H1 (cell line): ENCODE data around the gene FGF1. TPM values are rescaled to one million over a fixed set of nuclear protein-coding genes. Genes with fewer than 3 reads are reported as not detected.

ENCODE experiments used
- CTCF ChIA-PET: fragments of 300-600 bp; sonication (Branson Sonifier 250); formaldehyde crosslinking; loops from one replicate; lab custom pipeline; 2021; ENCODE audit not compliant: partially characterized antibody; lab: Charles Lee
- POLR2A ChIA-PET: fragments of 300-600 bp; sonication (Branson Sonifier 250); formaldehyde crosslinking; loops from one replicate; lab custom pipeline; 2021; ENCODE audit warnings: inconsistent platforms; ENCODE audit not compliant: partially characterized antibody; lab: Charles Lee
- DNase-seq, 2 experiments: peaks; one replicate each; pipeline versions ENCODE4 v3.0.0 to v3.0.0-alpha.2; 2010 to 2022; ENCODE audit warnings: low spot score in 2 of 2, low read depth in 1 of 2, mixed read lengths in 1 of 2
- FAIRE-seq: peaks from 2 replicates; lab custom pipeline; 2011; peaks lifted over from hg19 to GRCh38; lab: Jason Lieb, UNC
- H2AFZ ChIP-seq: 2 replicates; pipeline ENCODE4 v1.8.1; 2012; ENCODE audit warnings: low read length, inconsistent platforms
- H2AK5ac ChIP-seq: 2 replicates; pipeline ENCODE4 v1.6.1; 2013; ENCODE audit warnings: low read depth, low read length
- H2BK120ac ChIP-seq: replicated peaks from 2 replicates; pipeline ENCODE3; 2013; ENCODE audit warnings: low read depth, low read length, inconsistent platforms
- H2BK12ac ChIP-seq: 2 replicates; pipeline ENCODE4 v1.6.1; 2013; ENCODE audit warnings: low read depth, low read length
- H2BK15ac ChIP-seq: 2 replicates; pipeline ENCODE4 v1.6.1; 2013; ENCODE audit warnings: low read length
- H2BK20ac ChIP-seq: 2 replicates; pipeline ENCODE4 v1.6.1; 2013; ENCODE audit warnings: low read length
- H2BK5ac ChIP-seq: 2 replicates; pipeline ENCODE4 v1.6.1; 2013; ENCODE audit warnings: low read depth, low read length
- H3K14ac ChIP-seq: 2 replicates; pipeline ENCODE4 v1.6.1; 2013; ENCODE audit warnings: inconsistent platforms; ENCODE audit not compliant: insufficient read length
- H3K18ac ChIP-seq: 2 replicates; pipeline ENCODE4 v1.6.1; 2013; ENCODE audit warnings: low read length; ENCODE audit errors: extremely low read depth
- H3K23ac ChIP-seq: 2 replicates; pipeline ENCODE4 v1.6.1; 2013; ENCODE audit warnings: inconsistent platforms; ENCODE audit not compliant: insufficient read length
- H3K23me2 ChIP-seq: 2 replicates; pipeline ENCODE4 v1.6.1; 2013; ENCODE audit warnings: low read depth, low read length
- H3K27ac ChIP-seq: 2 replicates; pipeline ENCODE4 v1.6.1; 2011; ENCODE audit warnings: low read depth, low read length, inconsistent platforms
- H3K27me3 ChIP-seq, 4 experiments: replicated peaks in 1 of 4; 1 replicate in 1 of 4; 2 replicates in 3 of 4; pipeline versions ENCODE4 v1.6.1 to v1.8.1; 2011 to 2013; ENCODE audit warnings: low read length in 3 of 4, mild to moderate bottlenecking in 3 of 4, inconsistent platforms in 2 of 4, mixed read lengths in 2 of 4, moderate library complexity in 1 of 4; ENCODE audit not compliant: control insufficient read depth in 3 of 4, insufficient read depth in 3 of 4; ENCODE audit errors: extremely low read depth in 1 of 4
- H3K36me3 ChIP-seq, 4 experiments: 2 replicates each; pipeline versions ENCODE4 v1.6.1 to v1.8.1; 2011 to 2013; ENCODE audit warnings: mild to moderate bottlenecking in 4 of 4, low read length in 3 of 4, moderate library complexity in 2 of 4, control low read depth in 1 of 4, inconsistent platforms in 1 of 4; ENCODE audit not compliant: insufficient read depth in 4 of 4, control insufficient read depth in 2 of 4
- H3K4ac ChIP-seq: replicated peaks from 2 replicates; pipeline ENCODE3; 2013; ENCODE audit warnings: low read length, low read depth, mixed read lengths, inconsistent platforms; ENCODE audit not compliant: insufficient read length
- H3K4me1 ChIP-seq, 4 experiments: replicated peaks in 1 of 4; 1 replicate in 1 of 4; 2 replicates in 3 of 4; pipeline versions ENCODE4 v1.6.1 to v1.8.1; 2011 to 2013; ENCODE audit warnings: low read length in 3 of 4, inconsistent platforms in 2 of 4, mixed read lengths in 1 of 4; ENCODE audit not compliant: insufficient read depth in 4 of 4, control insufficient read depth in 3 of 4
- H3K4me2 ChIP-seq, 2 experiments: 2 replicates each; pipeline versions ENCODE4 v1.6.1 to v1.8.1; 2011 to 2013; ENCODE audit warnings: low read depth in 2 of 2, low read length in 2 of 2, control low read depth in 1 of 2, inconsistent platforms in 1 of 2, mild to moderate bottlenecking in 1 of 2; ENCODE audit not compliant: insufficient read depth in 1 of 2
- H3K4me3 ChIP-seq, 4 experiments: fragments of 200-600, 300-600 bp in 1 of 4; sonication (generic), shearing (Covaris generic), sonication (Bioruptor Twin) in 1 of 4; 2 replicates each; pipeline versions ENCODE4 v1.5.1 to v1.8.1; 2011 to 2016; ENCODE audit warnings: low read length in 4 of 4, low read depth in 3 of 4, control low read depth in 2 of 4, inconsistent platforms in 2 of 4, mild to moderate bottlenecking in 2 of 4, mixed read lengths in 1 of 4, moderate library complexity in 1 of 4; ENCODE audit not compliant: insufficient read depth in 2 of 4; ENCODE audit errors: extremely low read depth in 1 of 4
- H3K56ac ChIP-seq: replicated peaks from 2 replicates; pipeline ENCODE3; 2013; ENCODE audit warnings: low read depth, mild to moderate bottlenecking, mixed read lengths, low read length, inconsistent platforms; ENCODE audit not compliant: insufficient read length
- H3K79me1 ChIP-seq: 2 replicates; pipeline ENCODE4 v1.6.1; 2013; ENCODE audit warnings: low read depth, low read length, control low read depth
- H3K79me2 ChIP-seq, 2 experiments: 2 replicates each; pipeline versions ENCODE4 v1.6.1 to v1.8.1; 2012 to 2013; ENCODE audit warnings: low read length in 2 of 2, mild to moderate bottlenecking in 2 of 2, inconsistent platforms in 1 of 2; ENCODE audit not compliant: insufficient read depth in 2 of 2, control insufficient read depth in 1 of 2
- H3K9ac ChIP-seq, 4 experiments: replicated peaks in 1 of 4; 1 replicate in 1 of 4; 2 replicates in 3 of 4; pipeline versions ENCODE4 v1.6.1 to v1.8.1; 2011 to 2013; ENCODE audit warnings: low read depth in 3 of 4, low read length in 3 of 4, control low read depth in 2 of 4, mild to moderate bottlenecking in 2 of 4, moderate library complexity in 2 of 4, inconsistent platforms in 1 of 4; ENCODE audit errors: extremely low read depth in 1 of 4
- H3K9me3 ChIP-seq, 2 experiments: 2 replicates each; pipeline versions ENCODE4 v1.6.1 to v1.8.1; 2012 to 2013; ENCODE audit warnings: mild to moderate bottlenecking in 2 of 2, moderate library complexity in 2 of 2, control low read depth in 1 of 2, inconsistent platforms in 1 of 2, low read depth in 1 of 2, low read length in 1 of 2, mixed read lengths in 1 of 2; ENCODE audit not compliant: insufficient read depth in 2 of 2
- H4K20me1 ChIP-seq, 2 experiments: replicated peaks in 1 of 2; 2 replicates each; pipeline versions ENCODE3 to v1.8.1; 2011 to 2013; ENCODE audit warnings: inconsistent platforms in 2 of 2, low read length in 2 of 2, mild to moderate bottlenecking in 1 of 2; ENCODE audit not compliant: insufficient read depth in 2 of 2, control insufficient read depth in 1 of 2
- H4K5ac ChIP-seq: 2 replicates; pipeline ENCODE4 v1.6.1; 2013; ENCODE audit warnings: low read length, low read depth, mixed read lengths, inconsistent platforms; ENCODE audit not compliant: insufficient read length
- H4K8ac ChIP-seq: 2 replicates; pipeline ENCODE4 v1.8.0; 2013; ENCODE audit warnings: mild to moderate bottlenecking, moderate library complexity, low read length, inconsistent platforms; ENCODE audit not compliant: insufficient read depth; ENCODE audit errors: extremely low read depth
- H4K91ac ChIP-seq: replicated peaks from 2 replicates; pipeline ENCODE3; 2013; ENCODE audit warnings: low read length, mixed read lengths, inconsistent platforms; ENCODE audit not compliant: insufficient read length
- JUND ChIP-seq: IDR thresholded peaks from 2 replicates; pipeline ENCODE4 v1.6.1; 2011; ENCODE audit warnings: mild to moderate bottlenecking, improper control_type of control experiment, low read length
- RAD21 ChIP-seq, 2 experiments: IDR thresholded peaks in 1 of 2; conservative IDR thresholded peaks in 1 of 2; 2 replicates each; pipeline ENCODE4 v1.6.1; 2011; ENCODE audit warnings: low read depth in 2 of 2, low read length in 2 of 2, improper control_type of control experiment in 1 of 2, inconsistent platforms in 1 of 2, mild to moderate bottlenecking in 1 of 2, moderate library complexity in 1 of 2
- whole genome bisulfite sequencing, 2 experiments: shearing (Covaris generic) in 1 of 2; methylation state at CpG; one replicate each; pipeline versions ENCODE4 v1.1.6 to v1.1.7; 2013 to 2015; ENCODE audit warnings: low lambda C conversion rate in 2 of 2, mixed read lengths in 2 of 2, inconsistent platforms in 1 of 2, low coverage in 1 of 2, missing lambda C conversion rate in 1 of 2; ENCODE audit not compliant: insufficient replicate concordance in 2 of 2, insufficient coverage in 1 of 2, insufficient read length in 1 of 2; ENCODE audit errors: extremely low coverage in 1 of 2, missing lambda C conversion rate in 1 of 2; 5-methylcytosine and 5-hydroxymethylcytosine counted together
- polyA plus RNA-seq, 7 experiments: library from polyadenylated mRNA; depleted of rRNA in 3 of 7; stranded (reverse) in 5 of 7; unstranded in 2 of 7; fragments of >200 nt in 5 of 7; fragments of 200-250 nt in 2 of 7; gene quantifications; 1 replicate in 5 of 7; 2 replicates in 1 of 7; 4 replicates in 1 of 7; pipeline versions ENCODE4 v1.2.1 to v1.2.3, GENCODE V29; 2011 to 2013; ENCODE audit warnings: missing spikeins in 2 of 7, mixed read lengths in 2 of 7
- total RNA-seq: library from RNA; stranded (reverse); fragmentation: NEBNext Ultra II Directional; extraction: Animal tissue kit (Norgen Biotek cat#: 25700); gene quantifications from 2 replicates; pipeline ENCODE4 v1.2.1, GENCODE V29; 2021

Gene FGF1
- total and polyA plus RNA-seq, 2 of the 8 experiments (the other 6 are each of a cell fraction or from before 2014, with no cell fraction given), result 0.30 to 0.50 TPM

DNA sequence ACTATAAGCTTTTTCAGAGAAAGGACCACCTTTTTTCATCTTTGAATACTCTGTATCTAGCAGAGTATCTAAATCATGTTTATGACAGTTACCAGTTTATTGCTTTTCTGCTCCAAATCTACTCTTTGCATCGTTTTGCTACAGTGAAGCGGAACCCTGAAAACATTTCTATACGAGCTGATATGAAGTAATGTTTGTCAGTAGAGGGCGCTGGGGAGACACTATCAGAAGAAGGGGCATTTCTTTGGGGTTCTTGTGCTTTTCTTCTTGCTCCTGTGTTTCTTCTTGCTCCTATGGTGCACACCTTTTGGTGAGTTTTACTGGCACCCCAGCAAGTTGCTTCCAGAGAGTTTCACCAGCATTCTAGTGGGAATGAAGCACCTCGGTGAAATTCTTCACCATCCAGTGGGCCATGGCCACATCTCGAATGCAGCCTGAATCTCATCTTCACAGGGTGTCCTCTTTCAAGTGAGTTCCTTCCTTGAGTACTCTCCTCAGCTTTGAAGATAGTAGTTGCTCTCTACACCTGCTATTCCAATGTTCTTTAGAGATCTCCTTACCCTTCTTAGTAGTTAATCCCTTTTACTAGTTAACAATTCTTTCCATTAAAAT lies 98.4 kb downstream of the FGF1 start:
- Histone ChIP-seq H3K79me1 (no peaks in the 10 kb centered on the region), H3K36me3 (no peaks in the 10 kb centered on the region), H3K14ac (no peak overlapping the region), H3K9me3 (no peaks in the 10 kb centered on the region), H3K9ac (no peak overlapping the region), H2BK5ac (no peak overlapping the region), H3K23ac (no peak overlapping the region), H2BK120ac (no peak overlapping the region), H3K4me3 (no peak overlapping the region), H4K5ac (no peak overlapping the region), H3K23me2 (no peaks in the 10 kb centered on the region), H3K4ac (peak overlapping the region; percentile 49), H2AFZ (no peak overlapping the region), H2AK5ac (no peak overlapping the region), H3K4me1 (no peaks in the 10 kb centered on the region), H4K8ac (no peak overlapping the region), H3K27ac (no peak overlapping the region), H4K91ac (no peak overlapping the region), H2BK20ac (no peak overlapping the region), H3K18ac (no peak overlapping the region), H2BK12ac (no peak overlapping the region), H3K4me2 (no peak overlapping the region), H3K27me3 (no peaks in the 10 kb centered on the region), H3K56ac (no peak overlapping the region), H2BK15ac (no peak overlapping the region), H3K79me2 (no peaks in the 10 kb centered on the region), H4K20me1 (no peaks in the 10 kb centered on the region)
- POLR2A ChIA-PET, result interaction anchor here (1.4 kb wide), 1 partner anchor 114 kb away, joined by 3 read pairs; no protein-coding TSS in a partner anchor
- CTCF ChIA-PET, result interaction anchor here (0.8 to 4.6 kb wide), 21 partner anchors 8 to 464 kb away, joined by 3 to 68 read pairs (median 4); no protein-coding TSS in a partner anchor
- WGBS, 2 experiments, result 55% methylated on average over 6 of the region's 6 CpGs; no CpG with 5 or more reads in 1 of the 2 experiments
- FAIRE-seq (peak; percentile 94), DNase-seq (peak in 1 of 2 experiments; percentile 65)
- TF ChIP-seq RAD21 (IDR thresholded peaks at IDR 0.05 in 1 of 2, conservative IDR thresholded peaks at IDR 0.05 in 1 of 2; ENCODE audit: low read depth in 2 of 2, low read length in 2 of 2) (peak; percentile 58 to 73), JUND (no peak)
